Upper lobe of right lung (tissue), 1 donor: ENCODE measurements around the gene RFT1. TPM values are rescaled to one million over a fixed set of nuclear protein-coding genes. Genes with fewer than 3 reads are reported as not detected.

ENCODE experiments used
- ATAC-seq: fragments of 200-7000 bp; cut with Tn5 transposase; one replicate; pipeline ENCODE4 v1.9.1; 2020; ENCODE audit warnings: mild to moderate bottlenecking, moderate library complexity
- DNase-seq: peaks from one replicate; pipeline ENCODE4 v3.0.0-alpha.2; 2020
- H3K27ac ChIP-seq: fragments of 200-600 bp; one replicate; pipeline ENCODE4 v1.8.0; 2022
- H3K27me3 ChIP-seq: fragments of 200-600 bp; one replicate; pipeline ENCODE4 v1.8.0; 2022; ENCODE audit warnings: mild to moderate bottlenecking
- H3K36me3 ChIP-seq: fragments of 200-600 bp; one replicate; pipeline ENCODE4 v1.8.0; 2022
- H3K4me1 ChIP-seq: fragments of 200-600 bp; one replicate; pipeline ENCODE4 v1.8.0; 2022
- H3K4me3 ChIP-seq: fragments of 200-600 bp; one replicate; pipeline ENCODE4 v1.8.0; 2022; ENCODE audit warnings: mild to moderate bottlenecking
- H3K9me3 ChIP-seq: fragments of 200-600 bp; one replicate; pipeline ENCODE4 v1.8.0; 2022
- intact Hi-C: fragments of 100-400 bp; cut with DNase I; formaldehyde crosslinking; loops from one replicate; pipeline ENCODE4 v1.11.0; 2022
- total RNA-seq: library from RNA; stranded (reverse); fragmentation: NEBNext Ultra II Directional; extraction: Animal tissue kit (Norgen Biotek cat#: 25700); gene quantifications from one replicate; pipeline ENCODE4 v1.2.1, GENCODE V29; 2021
- TF ChIP-seq, protein P1 (sequence below): fragments of 200-600 bp; IDR thresholded peaks from one replicate; pipeline ENCODE4 v1.8.0; 2022; ENCODE audit warnings: antibody characterized with exemption
- donor health status: DM: no; HTN: yes; CAD: no; lungs with severe emphysema.

Gene RFT1
- total RNA-seq, 1 donor from 2014 or later: 20.6 TPM

GRCh38 chr3:53173107-53173506 is 42.9 kb upstream of the RFT1 start:
- H3K4me1 ChIP-seq: peaks cover 17% of the 10 kb centered on the region
- ATAC-seq (no peak), DNase-seq (no peak)
- TF ChIP-seq, protein P1, sequence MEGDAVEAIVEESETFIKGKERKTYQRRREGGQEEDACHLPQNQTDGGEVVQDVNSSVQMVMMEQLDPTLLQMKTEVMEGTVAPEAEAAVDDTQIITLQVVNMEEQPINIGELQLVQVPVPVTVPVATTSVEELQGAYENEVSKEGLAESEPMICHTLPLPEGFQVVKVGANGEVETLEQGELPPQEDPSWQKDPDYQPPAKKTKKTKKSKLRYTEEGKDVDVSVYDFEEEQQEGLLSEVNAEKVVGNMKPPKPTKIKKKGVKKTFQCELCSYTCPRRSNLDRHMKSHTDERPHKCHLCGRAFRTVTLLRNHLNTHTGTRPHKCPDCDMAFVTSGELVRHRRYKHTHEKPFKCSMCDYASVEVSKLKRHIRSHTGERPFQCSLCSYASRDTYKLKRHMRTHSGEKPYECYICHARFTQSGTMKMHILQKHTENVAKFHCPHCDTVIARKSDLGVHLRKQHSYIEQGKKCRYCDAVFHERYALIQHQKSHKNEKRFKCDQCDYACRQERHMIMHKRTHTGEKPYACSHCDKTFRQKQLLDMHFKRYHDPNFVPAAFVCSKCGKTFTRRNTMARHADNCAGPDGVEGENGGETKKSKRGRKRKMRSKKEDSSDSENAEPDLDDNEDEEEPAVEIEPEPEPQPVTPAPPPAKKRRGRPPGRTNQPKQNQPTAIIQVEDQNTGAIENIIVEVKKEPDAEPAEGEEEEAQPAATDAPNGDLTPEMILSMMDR: no peak
- no peaks in the 10 kb centered on the region for H3K27me3 ChIP-seq
- H3K4me3 ChIP-seq: no peak overlapping the region
- H3K27ac ChIP-seq: no peak overlapping the region
- intact Hi-C loops: no loop called here
- H3K36me3 ChIP-seq: peaks cover 22% of the 10 kb centered on the region
- no peaks in the 10 kb centered on the region for H3K9me3 ChIP-seq

GRCh38 chr3:53171827-53172505 is 41.7 kb upstream of the RFT1 start:
- intact Hi-C loops: no loop called here
- TF ChIP-seq, protein P1: no peak
- DNase-seq (no peak), ATAC-seq (no peak)
- Histone ChIP-seq H3K4me1 (peaks cover 29% of the 10 kb centered on the region), H3K4me3 (no peak overlapping the region), H3K27me3 (no peaks in the 10 kb centered on the region), H3K9me3 (no peaks in the 10 kb centered on the region), H3K36me3 (peaks cover 21% of the 10 kb centered on the region), H3K27ac (no peak overlapping the region)

DNA sequence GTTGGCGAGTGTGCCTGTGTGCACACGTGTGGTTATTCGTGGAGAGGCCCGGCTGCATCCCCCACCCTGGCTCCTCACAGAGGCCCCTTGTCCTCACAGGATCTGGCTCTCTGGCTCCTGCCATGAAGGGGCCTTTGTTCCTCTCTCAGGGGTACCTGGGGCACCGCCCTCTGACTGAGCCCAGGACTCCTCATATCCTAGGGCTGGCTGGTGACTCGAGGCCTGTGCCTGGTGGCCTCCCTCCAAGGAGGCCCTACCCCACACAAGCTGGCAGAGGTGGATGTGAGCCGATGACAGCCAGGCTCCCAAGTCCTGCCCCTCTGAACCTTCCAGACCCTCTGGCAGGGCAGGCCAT is 40.8 kb upstream of the RFT1 start:
- Histone ChIP-seq H3K27ac (no peak overlapping the region), H3K4me3 (no peak overlapping the region), H3K9me3 (no peaks in the 10 kb centered on the region), H3K36me3 (peaks cover 21% of the 10 kb centered on the region), H3K27me3 (no peaks in the 10 kb centered on the region), H3K4me1 (peaks cover 38% of the 10 kb centered on the region)
- TF ChIP-seq, protein P1: no peak
- no peak for ATAC-seq
- DNase-seq: no peak
- intact Hi-C loops: no loop called here

- Histone ChIP-seq H3K27ac (no peak overlapping the region), H3K4me3 (peak overlapping the region; percentile 5), H3K4me1 (peaks cover 43% of the 10 kb centered on the region), H3K36me3 (peaks cover 21% of the 10 kb centered on the region), H3K9me3 (no peaks in the 10 kb centered on the region), H3K27me3 (no peaks in the 10 kb centered on the region)
- TF ChIP-seq, protein P1: no peak
- intact Hi-C loops: no loop called here
- DNase-seq (peak; percentile 81), ATAC-seq (peak; percentile 54)
Observed at GRCh38 chr3:53170325-53171063, 40.3 kb upstream of the RFT1 start.

GRCh38 chr3:53169832-53170324 is 39.6 kb upstream of the RFT1 start:
- intact Hi-C loops: no loop called here
- no peaks in the 10 kb centered on the region for H3K9me3 ChIP-seq
- no peak for DNase-seq
- H3K36me3 ChIP-seq: peaks cover 19% of the 10 kb centered on the region
- H3K4me1 ChIP-seq: peaks cover 47% of the 10 kb centered on the region
- TF ChIP-seq, protein P1: no peak
- H3K27ac ChIP-seq: peak overlapping the region; percentile 63
- ATAC-seq: no peak
- H3K27me3 ChIP-seq: no peaks in the 10 kb centered on the region
- peak overlapping the region; percentile 23 for H3K4me3 ChIP-seq
